Colonic mucosa (tissue), 4 donors: Measurements from ENCODE around the gene PPP1R8. TPM values are rescaled to one million over a fixed set of nuclear protein-coding genes. Genes with fewer than 3 reads are reported as not detected.
"Not testable (repeated sequence)": the region's sequence is repeated elsewhere in the genome, so short reads cannot be mapped to it uniquely, and the experiment has no call there.

Experiments
- DNase-seq: peaks from one replicate; pipeline ENCODE4 v3.0.0-alpha.2; 2020
- H3K27ac ChIP-seq: fragments of 200-600 bp; one replicate; pipeline ENCODE4 v1.8.0; 2021
- H3K27me3 ChIP-seq: fragments of 200-600 bp; one replicate; pipeline ENCODE4 v1.8.0; 2021
- H3K36me3 ChIP-seq: fragments of 200-600 bp; one replicate; pipeline ENCODE4 v1.8.0; 2021
- H3K4me1 ChIP-seq: fragments of 200-600 bp; one replicate; pipeline ENCODE4 v1.8.0; 2021; ENCODE audit warnings: mild to moderate bottlenecking
- H3K4me3 ChIP-seq: fragments of 200-600 bp; one replicate; pipeline ENCODE4 v1.8.0; 2021
- H3K9ac ChIP-seq, 2 donors: one replicate each; pipeline ENCODE4 v1.7.0; 2013; ENCODE audit warnings: control low read depth in 2 of 2, low read depth in 2 of 2, low read length in 2 of 2
- H3K9me3 ChIP-seq: fragments of 200-600 bp; one replicate; pipeline ENCODE4 v1.8.0; 2021
- CTCF ChIP-seq: fragments of 200-600 bp; IDR thresholded peaks from one replicate; pipeline ENCODE4 v1.8.0; 2022; ENCODE audit warnings: antibody characterized with exemption, mild to moderate bottlenecking
- intact Hi-C: fragments of 100-400 bp; cut with DNase I; formaldehyde crosslinking; loops from one replicate; pipeline ENCODE4 v1.14.1; 2022
- total RNA-seq, 2 donors: library from RNA; stranded (reverse); fragmentation: NEBNext Ultra II Directional in 1 of 2; extraction: Animal tissue kit (Norgen Biotek cat#: 25700) in 1 of 2; gene quantifications; one replicate each; pipeline ENCODE4 v1.2.1, GENCODE V29; 2021
- donor health status: healthy.
- donor health status: DM: no; HTN: no; CAD: no.
- donor health status: DM: no; HTN: no; CAD: no.

PPP1R8 gene
- total RNA-seq, 2 donors from 2014 or later = 31.8 to 39.2 TPM

- no peak for DNase-seq
- Histone ChIP-seq H3K9ac (no peak overlapping the region), H3K27ac (no peak overlapping the region), H3K36me3 (peaks cover under 1% of the 10 kb centered on the region), H3K4me1 (no peaks in the 10 kb centered on the region), H3K4me3 (no peak overlapping the region), H3K9me3 (no peaks in the 10 kb centered on the region), H3K27me3 (no peaks in the 10 kb centered on the region)
- intact Hi-C loops = no loop called here
- no peak for TF ChIP-seq CTCF
Observed at GRCh38 chr1:27807385-27807784, 23.2 kb upstream of the PPP1R8 start.

GRCh38 chr1:27808131-27808530 lies 22.5 kb upstream of the PPP1R8 start:
- H3K27ac ChIP-seq, intact Hi-C loops, H3K9ac ChIP-seq, DNase-seq, H3K36me3 ChIP-seq, H3K27me3 ChIP-seq, H3K4me3 ChIP-seq, H3K4me1 ChIP-seq, H3K9me3 ChIP-seq: not testable (repeated sequence)

- Histone ChIP-seq H3K9me3 (no peaks in the 10 kb centered on the region), H3K4me1 (no peaks in the 10 kb centered on the region), H3K27ac (no peak overlapping the region), H3K4me3 (no peak overlapping the region), H3K9ac (no peak overlapping the region), H3K27me3 (no peaks in the 10 kb centered on the region), H3K36me3 (peaks cover 12% of the 10 kb centered on the region)
- DNase-seq = no peak
- intact Hi-C loops = loop anchor here (10.0 kb wide), 1 partner anchor 135 kb away; the partner anchor contains the start of gene IFI6
- no peak for TF ChIP-seq CTCF
Observed at GRCh38 chr1:27809883-27810282, 20.7 kb upstream of the PPP1R8 start.

- Histone ChIP-seq H3K9ac (no peak overlapping the region), H3K27me3 (no peaks in the 10 kb centered on the region), H3K27ac (no peak overlapping the region), H3K4me1 (no peaks in the 10 kb centered on the region), H3K36me3 (peaks cover 12% of the 10 kb centered on the region), H3K4me3 (no peak overlapping the region), H3K9me3 (no peaks in the 10 kb centered on the region)
- no peak for DNase-seq
- TF ChIP-seq CTCF = no peak
- intact Hi-C loops = loop anchor here (10.0 kb wide), 1 partner anchor 137 kb away; the partner anchor contains the start of gene IFI6
Observed at GRCh38 chr1:27811741-27812500, 18.7 kb upstream of the PPP1R8 start.

GRCh38 chr1:27816921-27817630 lies 13.5 kb upstream of the PPP1R8 start:
- peak; percentile 30 for DNase-seq
- Histone ChIP-seq H3K36me3 (peaks cover 29% of the 10 kb centered on the region), H3K4me1 (no peaks in the 10 kb centered on the region), H3K9me3 (no peaks in the 10 kb centered on the region), H3K9ac (peak overlapping the region in 1 of 2 donors; percentile 8), H3K4me3 (no peak overlapping the region), H3K27me3 (no peaks in the 10 kb centered on the region), H3K27ac (peak overlapping the region; percentile 37)
- no peak for TF ChIP-seq CTCF
- intact Hi-C loops = loop anchor here (10.0 kb wide), 1 partner anchor 142 kb away; the partner anchor contains the start of gene IFI6
